HepG2 (cell line): ENCODE data around the gene CBFA2T2. TPM values are rescaled to one million over a fixed set of nuclear protein-coding genes. Genes with fewer than 3 reads are reported as not detected.

Experiments
- DNMT1 ChIP-seq: sonication (generic); formaldehyde crosslinking; IDR thresholded peaks from 2 replicates; pipeline ENCODE4 v1.5.1; 2020; ENCODE audit warnings: mild to moderate bottlenecking, missing genetic modification reagents
- FOXO1 ChIP-seq: sonication (generic); formaldehyde crosslinking; IDR thresholded peaks from 2 replicates; pipeline ENCODE4 v1.4.0; 2020; ENCODE audit warnings: missing genetic modification reagents
- HNRNPH1 ChIP-seq: fragments of 200-400 bp; formaldehyde crosslinking; optimal IDR thresholded peaks from 2 replicates; pipeline ENCODE3; 2017; ENCODE audit warnings: mild to moderate bottlenecking, low read depth, low read length
- KDM5B ChIP-seq: sonication (generic); formaldehyde crosslinking; IDR thresholded peaks from 2 replicates; pipeline ENCODE4 v1.4.0; 2020; ENCODE audit warnings: missing genetic modification reagents, mild to moderate bottlenecking, borderline replicate concordance
- MAZ ChIP-seq, 2 experiments: sonication (generic) in 1 of 2; formaldehyde crosslinking in 1 of 2; IDR thresholded peaks; 2 replicates each; pipeline versions ENCODE4 v1.5.0 to v1.6.1; 2012 to 2020; ENCODE audit warnings: low read depth in 2 of 2, mild to moderate bottlenecking in 2 of 2, borderline replicate concordance in 1 of 2, improper control_type of control experiment in 1 of 2, low read length in 1 of 2, missing genetic modification reagents in 1 of 2, moderate library complexity in 1 of 2
- NFIC ChIP-seq: IDR thresholded peaks from 2 replicates; pipeline ENCODE4 v1.6.1; 2012; ENCODE audit warnings: mild to moderate bottlenecking, low read length, inconsistent platforms
- PRPF4 ChIP-seq: fragments of 200-400 bp; formaldehyde crosslinking; IDR thresholded peaks from 2 replicates; pipeline ENCODE4 v1.6.1; 2016; ENCODE audit warnings: low read length, low read depth; ENCODE audit not compliant: poor library complexity, severe bottlenecking
- SSRP1 ChIP-seq: IDR thresholded peaks from 2 replicates; pipeline ENCODE4 v1.6.1; 2016; ENCODE audit warnings: control low read depth
- TCF12 ChIP-seq, 2 experiments: fragments of 450-650 bp in 1 of 2; sonication (generic) in 1 of 2; formaldehyde crosslinking in 1 of 2; IDR thresholded peaks; 2 replicates each; pipeline versions ENCODE4 v1.6.1 to v1.8.0; 2017 to 2022; ENCODE audit warnings: antibody characterized with exemption in 1 of 2, mild to moderate bottlenecking in 1 of 2, missing genetic modification reagents in 1 of 2, moderate library complexity in 1 of 2
- TMF1 ChIP-seq: sonication (generic); formaldehyde crosslinking; IDR thresholded peaks from 2 replicates; pipeline ENCODE4 v1.8.1; 2022; ENCODE audit warnings: low read depth, missing genetic modification reagents
- ZKSCAN1 ChIP-seq: fragments of 150-350 bp; IDR thresholded peaks from 2 replicates; pipeline ENCODE4 v1.6.1; 2014; ENCODE audit warnings: low read length
- ZNF234 ChIP-seq: sonication (generic); formaldehyde crosslinking; conservative IDR thresholded peaks from 2 replicates; pipeline ENCODE4 v1.5.1; 2020; ENCODE audit warnings: mild to moderate bottlenecking, missing genetic modification reagents
- ZNF367 ChIP-seq: sonication (generic); formaldehyde crosslinking; IDR thresholded peaks from 2 replicates; pipeline ENCODE4 v1.4.0; 2020; ENCODE audit warnings: missing genetic modification reagents, borderline replicate concordance
- ZNF607 ChIP-seq: sonication (generic); formaldehyde crosslinking; IDR thresholded peaks from 2 replicates; pipeline ENCODE4 v1.5.1; 2020; ENCODE audit warnings: missing genetic modification reagents, mild to moderate bottlenecking, borderline replicate concordance
- ZNF614 ChIP-seq: IDR thresholded peaks from 2 replicates; pipeline ENCODE4 v1.6.1; 2018; ENCODE audit warnings: missing biosample characterization, missing genetic modification reagents, inconsistent platforms, borderline replicate concordance
- ZNF773 ChIP-seq: sonication (generic); formaldehyde crosslinking; IDR thresholded peaks from 2 replicates; pipeline ENCODE4 v1.4.0; 2020; ENCODE audit warnings: missing genetic modification reagents, borderline replicate concordance
- polyA plus RNA-seq, 8 experiments: library from polyadenylated mRNA; depleted of rRNA in 3 of 8; stranded (reverse) in 7 of 8; unstranded in 1 of 8; fragments of >200 nt; fragmentation: Illumina TruSeq in 4 of 8; extraction: Trizol in 4 of 8; gene quantifications; 2 replicates each; pipeline versions ENCODE4 v1.2.1 to v1.2.3, GENCODE V29; 2011 to 2016; ENCODE audit warnings: low read depth in 4 of 8, missing spikeins in 1 of 8, mixed read lengths in 1 of 8; ENCODE audit not compliant: insufficient read depth in 1 of 8
- total RNA-seq, 5 experiments: library from RNA; depleted of rRNA; stranded (reverse); fragments of >200 nt; fragmentation: Illumina TruSeq; extraction: Trizol; gene quantifications; 2 replicates each; pipeline ENCODE4 v1.2.3, GENCODE V29; 2016; ENCODE audit warnings: low read depth in 1 of 5
- TF ChIP-seq, protein P1 (sequence below): fragments of 450-650 bp; IDR thresholded peaks from 2 replicates; pipeline ENCODE4 v1.6.1; 2016
- TF ChIP-seq, protein P2 (sequence below): sonication (generic); formaldehyde crosslinking; IDR thresholded peaks from 2 replicates; pipeline ENCODE4 v1.5.0; 2020; ENCODE audit warnings: missing genetic modification reagents
- TF ChIP-seq, protein P3 (sequence below): sonication (generic); formaldehyde crosslinking; IDR thresholded peaks from 2 replicates; pipeline ENCODE4 v1.4.0; 2020; ENCODE audit warnings: missing genetic modification reagents, borderline replicate concordance
- TF ChIP-seq, protein P4 (sequence below): sonication (generic); formaldehyde crosslinking; IDR thresholded peaks from 2 replicates; pipeline ENCODE4 v1.5.1; 2020; ENCODE audit warnings: missing genetic modification reagents, mild to moderate bottlenecking, borderline replicate concordance
- TF ChIP-seq, protein P5 (sequence below): sonication (generic); formaldehyde crosslinking; IDR thresholded peaks from 2 replicates; pipeline ENCODE4 v1.5.1; 2020; ENCODE audit warnings: missing genetic modification reagents, mild to moderate bottlenecking, borderline replicate concordance

Gene CBFA2T2
- total and polyA plus RNA-seq, 2 of the 13 experiments (the other 11 are each of a cell fraction or from before 2014, with no cell fraction given): 6.3 to 21.2 TPM

DNA sequence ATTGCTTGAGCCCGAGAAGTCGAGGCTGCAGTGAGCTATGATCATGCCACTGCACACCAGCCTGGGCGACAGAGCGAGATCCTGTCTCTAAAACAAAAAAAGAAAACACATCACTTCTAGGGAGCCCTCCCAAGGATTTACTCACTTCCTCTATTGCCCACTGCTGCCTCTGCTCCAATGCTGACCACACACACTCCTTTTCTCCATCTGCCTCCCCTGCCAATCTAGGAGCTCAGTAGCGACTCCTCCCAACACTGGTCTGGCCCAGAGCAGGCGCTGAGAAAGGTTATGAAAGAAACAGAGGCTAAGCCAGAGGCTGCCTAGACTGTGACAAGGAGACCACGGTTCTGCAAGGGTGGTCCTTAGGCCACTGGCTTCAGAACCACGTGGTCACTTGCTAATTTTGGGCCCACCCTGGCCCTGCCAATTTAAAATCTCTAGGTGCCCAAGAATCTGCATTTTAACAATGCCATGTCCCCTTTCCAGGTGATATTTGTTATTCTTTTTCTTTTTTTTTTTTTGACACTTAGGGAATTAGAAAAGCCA is 197.5 kb downstream of the CBFA2T2 start (continued):
- TF ChIP-seq, protein P1, sequence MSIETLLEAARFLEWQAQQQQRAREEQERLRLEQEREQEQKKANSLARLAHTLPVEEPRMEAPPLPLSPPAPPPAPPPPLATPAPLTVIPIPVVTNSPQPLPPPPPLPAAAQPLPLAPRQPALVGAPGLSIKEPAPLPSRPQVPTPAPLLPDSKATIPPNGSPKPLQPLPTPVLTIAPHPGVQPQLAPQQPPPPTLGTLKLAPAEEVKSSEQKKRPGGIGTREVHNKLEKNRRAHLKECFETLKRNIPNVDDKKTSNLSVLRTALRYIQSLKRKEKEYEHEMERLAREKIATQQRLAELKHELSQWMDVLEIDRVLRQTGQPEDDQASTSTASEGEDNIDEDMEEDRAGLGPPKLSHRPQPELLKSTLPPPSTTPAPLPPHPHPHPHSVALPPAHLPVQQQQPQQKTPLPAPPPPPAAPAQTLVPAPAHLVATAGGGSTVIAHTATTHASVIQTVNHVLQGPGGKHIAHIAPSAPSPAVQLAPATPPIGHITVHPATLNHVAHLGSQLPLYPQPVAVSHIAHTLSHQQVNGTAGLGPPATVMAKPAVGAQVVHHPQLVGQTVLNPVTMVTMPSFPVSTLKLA: no peak
- TF ChIP-seq KDM5B (CRISPR knock-in tag) (no peak), ZNF607 (CRISPR knock-in tag) (no peak), ZNF367 (CRISPR knock-in tag) (no peak), MAZ (IDR thresholded peaks at IDR 0.05; ENCODE audit: borderline replicate concordance, low read depth, low read length) (no peak), MAZ (CRISPR knock-in tag; IDR thresholded peaks at IDR 0.05; ENCODE audit: low read depth) (no peak), TMF1 (CRISPR knock-in tag) (no peak), DNMT1 (CRISPR knock-in tag) (no peak), HNRNPH1 (no peak), ZNF773 (CRISPR knock-in tag) (no peak), ZNF234 (CRISPR knock-in tag) (no peak), FOXO1 (CRISPR knock-in tag) (no peak), SSRP1 (no peak), PRPF4 (no peak), ZKSCAN1 (no peak), NFIC (no peak), ZNF614 (0 out of 2 replicates have a peak, but pooled peaks have one; percentile 18), TCF12 (IDR thresholded peaks at IDR 0.05) (no peak), TCF12 (CRISPR knock-in tag; IDR thresholded peaks at IDR 0.05) (no peak)
- TF ChIP-seq, protein P2, sequence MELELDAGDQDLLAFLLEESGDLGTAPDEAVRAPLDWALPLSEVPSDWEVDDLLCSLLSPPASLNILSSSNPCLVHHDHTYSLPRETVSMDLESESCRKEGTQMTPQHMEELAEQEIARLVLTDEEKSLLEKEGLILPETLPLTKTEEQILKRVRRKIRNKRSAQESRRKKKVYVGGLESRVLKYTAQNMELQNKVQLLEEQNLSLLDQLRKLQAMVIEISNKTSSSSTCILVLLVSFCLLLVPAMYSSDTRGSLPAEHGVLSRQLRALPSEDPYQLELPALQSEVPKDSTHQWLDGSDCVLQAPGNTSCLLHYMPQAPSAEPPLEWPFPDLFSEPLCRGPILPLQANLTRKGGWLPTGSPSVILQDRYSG: no peak
- TF ChIP-seq, protein P3, sequence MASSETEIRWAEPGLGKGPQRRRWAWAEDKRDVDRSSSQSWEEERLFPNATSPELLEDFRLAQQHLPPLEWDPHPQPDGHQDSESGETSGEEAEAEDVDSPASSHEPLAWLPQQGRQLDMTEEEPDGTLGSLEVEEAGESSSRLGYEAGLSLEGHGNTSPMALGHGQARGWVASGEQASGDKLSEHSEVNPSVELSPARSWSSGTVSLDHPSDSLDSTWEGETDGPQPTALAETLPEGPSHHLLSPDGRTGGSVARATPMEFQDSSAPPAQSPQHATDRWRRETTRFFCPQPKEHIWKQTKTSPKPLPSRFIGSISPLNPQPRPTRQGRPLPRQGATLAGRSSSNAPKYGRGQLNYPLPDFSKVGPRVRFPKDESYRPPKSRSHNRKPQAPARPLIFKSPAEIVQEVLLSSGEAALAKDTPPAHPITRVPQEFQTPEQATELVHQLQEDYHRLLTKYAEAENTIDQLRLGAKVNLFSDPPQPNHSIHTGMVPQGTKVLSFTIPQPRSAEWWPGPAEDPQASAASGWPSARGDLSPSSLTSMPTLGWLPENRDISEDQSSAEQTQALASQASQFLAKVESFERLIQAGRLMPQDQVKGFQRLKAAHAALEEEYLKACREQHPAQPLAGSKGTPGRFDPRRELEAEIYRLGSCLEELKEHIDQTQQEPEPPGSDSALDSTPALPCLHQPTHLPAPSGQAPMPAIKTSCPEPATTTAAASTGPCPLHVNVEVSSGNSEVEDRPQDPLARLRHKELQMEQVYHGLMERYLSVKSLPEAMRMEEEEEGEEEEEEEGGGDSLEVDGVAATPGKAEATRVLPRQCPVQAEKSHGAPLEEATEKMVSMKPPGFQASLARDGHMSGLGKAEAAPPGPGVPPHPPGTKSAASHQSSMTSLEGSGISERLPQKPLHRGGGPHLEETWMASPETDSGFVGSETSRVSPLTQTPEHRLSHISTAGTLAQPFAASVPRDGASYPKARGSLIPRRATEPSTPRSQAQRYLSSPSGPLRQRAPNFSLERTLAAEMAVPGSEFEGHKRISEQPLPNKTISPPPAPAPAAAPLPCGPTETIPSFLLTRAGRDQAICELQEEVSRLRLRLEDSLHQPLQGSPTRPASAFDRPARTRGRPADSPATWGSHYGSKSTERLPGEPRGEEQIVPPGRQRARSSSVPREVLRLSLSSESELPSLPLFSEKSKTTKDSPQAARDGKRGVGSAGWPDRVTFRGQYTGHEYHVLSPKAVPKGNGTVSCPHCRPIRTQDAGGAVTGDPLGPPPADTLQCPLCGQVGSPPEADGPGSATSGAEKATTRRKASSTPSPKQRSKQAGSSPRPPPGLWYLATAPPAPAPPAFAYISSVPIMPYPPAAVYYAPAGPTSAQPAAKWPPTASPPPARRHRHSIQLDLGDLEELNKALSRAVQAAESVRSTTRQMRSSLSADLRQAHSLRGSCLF (CRISPR knock-in tag): no peak
- TF ChIP-seq, protein P4, sequence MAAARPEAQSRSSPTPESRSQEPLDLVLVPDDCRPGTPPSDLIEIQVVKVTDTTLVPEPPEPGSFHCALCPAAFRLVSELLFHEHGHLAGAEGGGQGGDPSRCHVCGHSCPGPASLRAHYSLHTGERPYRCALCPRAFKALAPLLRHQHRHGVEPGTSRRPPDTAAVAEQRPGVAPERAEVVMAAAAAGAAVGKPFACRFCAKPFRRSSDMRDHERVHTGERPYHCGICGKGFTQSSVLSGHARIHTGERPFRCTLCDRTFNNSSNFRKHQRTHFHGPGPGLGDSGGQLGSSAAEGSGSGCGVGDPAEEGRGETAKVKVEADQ (CRISPR knock-in tag): no peak
- TF ChIP-seq, protein P5, sequence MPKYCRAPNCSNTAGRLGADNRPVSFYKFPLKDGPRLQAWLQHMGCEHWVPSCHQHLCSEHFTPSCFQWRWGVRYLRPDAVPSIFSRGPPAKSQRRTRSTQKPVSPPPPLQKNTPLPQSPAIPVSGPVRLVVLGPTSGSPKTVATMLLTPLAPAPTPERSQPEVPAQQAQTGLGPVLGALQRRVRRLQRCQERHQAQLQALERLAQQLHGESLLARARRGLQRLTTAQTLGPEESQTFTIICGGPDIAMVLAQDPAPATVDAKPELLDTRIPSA: no peak
